K562 (cell line): ENCODE results near the gene TRIOBP.

ENCODE experiments used
- CHD2 ChIP-seq: IDR thresholded peaks from 2 replicates; pipeline ENCODE4 v1.6.1; 2011; ENCODE audit warnings: low read depth, low read length
- EGR1 ChIP-seq: fragments of 450-650 bp; conservative IDR thresholded peaks from 2 replicates; pipeline ENCODE4 v1.6.1; 2017; ENCODE audit warnings: mild to moderate bottlenecking
- ETS2 ChIP-seq: IDR thresholded peaks from 2 replicates; pipeline ENCODE4 v1.6.1; 2016; ENCODE audit warnings: borderline replicate concordance, missing genetic modification characterization, mild to moderate bottlenecking, moderate library complexity, missing compliant biosample characterization; ENCODE audit not compliant: poor library complexity, severe bottlenecking
- MXI1 ChIP-seq: IDR thresholded peaks from 2 replicates; pipeline ENCODE4 v1.6.1; 2011; ENCODE audit warnings: low read depth, mild to moderate bottlenecking, improper control_type of control experiment, low read length
- NFE2L1 ChIP-seq: fragments of 450-650 bp; IDR thresholded peaks from 2 replicates; pipeline ENCODE4 v1.6.1; 2016; ENCODE audit warnings: missing genetic modification characterization, low read depth, mild to moderate bottlenecking, missing compliant biosample characterization, moderate library complexity, borderline replicate concordance
- POU5F1 ChIP-seq: fragments of 150-350 bp; IDR thresholded peaks from 2 replicates; pipeline ENCODE4 v1.6.1; 2014; ENCODE audit warnings: borderline replicate concordance, low read length, low read depth, mild to moderate bottlenecking; ENCODE audit not compliant: partially characterized antibody

GRCh38 chr22:37664249-37665101, 32.4 kb upstream of the TRIOBP start:
- TF ChIP-seq MXI1: no peak
- no peak for TF ChIP-seq NFE2L1 (tag)
- no peak for TF ChIP-seq CHD2
- no peak for TF ChIP-seq POU5F1
- no peak for TF ChIP-seq EGR1
- no peak for TF ChIP-seq ETS2 (tag)
